MG63 (cell line): ENCODE results near the gene MPHOSPH8. TPM values are rescaled to one million over a fixed set of nuclear protein-coding genes. Genes with fewer than 3 reads are reported as not detected.
"Not testable (repeated sequence)": the region's sequence is repeated elsewhere in the genome, so short reads cannot be mapped to it uniquely, and the experiment has no call there.

Source experiments
- DNase-seq: peaks from one replicate; pipeline ENCODE4 v3.0.0-alpha.2; 2020
- H3K27me3 ChIP-seq: fragments of 250-450 bp; sonication (Bioruptor Pico); 2 replicates; pipeline ENCODE4 v1.5.1; 2020; ENCODE audit warnings: mild to moderate bottlenecking, moderate library complexity
- H3K36me3 ChIP-seq: fragments of 250-450 bp; sonication (Bioruptor Pico); 2 replicates; pipeline ENCODE4 v1.5.1; 2020; ENCODE audit warnings: mild to moderate bottlenecking, moderate library complexity
- H3K4me3 ChIP-seq: fragments of 250-450 bp; sonication (Bioruptor Pico); 2 replicates; pipeline ENCODE4 v1.5.1; 2020; ENCODE audit warnings: mild to moderate bottlenecking, moderate library complexity
- H3K9me3 ChIP-seq: fragments of 250-450 bp; sonication (Bioruptor Pico); 2 replicates; pipeline ENCODE4 v1.5.1; 2020; ENCODE audit warnings: mild to moderate bottlenecking, moderate library complexity
- total RNA-seq: library from RNA; depleted of rRNA; stranded (reverse); fragments of >200 nt; shearing (Covaris generic); gene quantifications from 2 replicates; pipeline ENCODE4 v1.2.3, GENCODE V29; 2014; ENCODE audit warnings: low replicate concordance; rRNA removed

MPHOSPH8 gene
- total RNA-seq, 1 experiment from 2014 or later: 6.3 TPM

- H3K36me3 ChIP-seq: peaks cover 15% of the 10 kb centered on the region
- not testable (repeated sequence) for H3K27me3 ChIP-seq
These were observed 76.3 kb downstream of the MPHOSPH8 start for GRCh38 chr13:19709782-19710181.

GRCh38 chr13:19713186-19713965, 79.9 kb downstream of the MPHOSPH8 start:
- Histone ChIP-seq H3K27me3 (no peaks in the 10 kb centered on the region), H3K9me3 (no peaks in the 10 kb centered on the region), H3K4me3 (no peak overlapping the region), H3K36me3 (peaks cover 23% of the 10 kb centered on the region)
- DNase-seq: no peak

More at GRCh38 chr13:19709782-19710181, 76.3 kb downstream of the MPHOSPH8 start:
- H3K4me3 ChIP-seq, H3K9me3 ChIP-seq, DNase-seq: not testable (repeated sequence)

GRCh38 chr13:19720039-19720438, 86.6 kb downstream of the MPHOSPH8 start:
- H3K9me3 ChIP-seq: no peaks in the 10 kb centered on the region
- H3K4me3 ChIP-seq: no peak overlapping the region
- peaks cover 44% of the 10 kb centered on the region for H3K36me3 ChIP-seq
- no peaks in the 10 kb centered on the region for H3K27me3 ChIP-seq
- no peak for DNase-seq

Other genes starting within 250 kb of the MPHOSPH8 start
- not detected in 2 replicates for gene TPTE2, start 72.1 kb upstream of the MPHOSPH8 start, total RNA-seq
- gene PSPC1, start 149.3 kb downstream of the MPHOSPH8 start, total RNA-seq: 25.7 and 38.2 TPM in 2 replicates
- gene ZMYM5, start 230.0 kb downstream of the MPHOSPH8 start, total RNA-seq: 11.0 and 22.4 TPM in 2 replicates